HepG2 (cell line): ENCODE measurements around the gene ZNF302. TPM values are rescaled to one million over a fixed set of nuclear protein-coding genes. Genes with fewer than 3 reads are reported as not detected.

Experiments used
- ARID2 ChIP-seq: sonication (generic); formaldehyde crosslinking; IDR thresholded peaks from 2 replicates; pipeline ENCODE4 v1.8.1; 2022; ENCODE audit warnings: mild to moderate bottlenecking, missing genetic modification reagents, borderline replicate concordance
- ATF1 ChIP-seq: IDR thresholded peaks from 2 replicates; pipeline ENCODE4 v1.6.1; 2016; ENCODE audit warnings: mild to moderate bottlenecking, control low read depth
- RAD21 ChIP-seq: fragments of 450-650 bp; formaldehyde crosslinking; IDR thresholded peaks from 2 replicates; pipeline ENCODE4 v1.5.0; 2020; ENCODE audit warnings: mild to moderate bottlenecking
- RFX5 ChIP-seq: IDR thresholded peaks from 2 replicates; pipeline ENCODE4 v1.6.1; 2011; ENCODE audit warnings: low read depth, low read length, improper control_type of control experiment
- TCF7L2 ChIP-seq: IDR thresholded peaks from 2 replicates; pipeline ENCODE4 v1.6.1; 2011; ENCODE audit warnings: mild to moderate bottlenecking, low read depth, low read length, moderate library complexity
- TSC22D2 ChIP-seq: sonication (generic); formaldehyde crosslinking; IDR thresholded peaks from 2 replicates; pipeline ENCODE4 v1.5.1; 2020; ENCODE audit warnings: missing genetic modification reagents, mild to moderate bottlenecking, borderline replicate concordance
- ZNF224 ChIP-seq: sonication (generic); formaldehyde crosslinking; IDR thresholded peaks from 2 replicates; pipeline ENCODE4 v1.5.0; 2020; ENCODE audit warnings: mild to moderate bottlenecking, missing genetic modification reagents
- ZNF746 ChIP-seq: sonication (generic); formaldehyde crosslinking; IDR thresholded peaks from 2 replicates; pipeline ENCODE4 v1.8.0; 2022; ENCODE audit warnings: mild to moderate bottlenecking, missing genetic modification reagents
- polyA plus RNA-seq, 8 experiments: library from polyadenylated mRNA; depleted of rRNA in 3 of 8; stranded (reverse) in 7 of 8; unstranded in 1 of 8; fragments of >200 nt; fragmentation: Illumina TruSeq in 4 of 8; extraction: Trizol in 4 of 8; gene quantifications; 2 replicates each; pipeline versions ENCODE4 v1.2.1 to v1.2.3, GENCODE V29; 2011 to 2016; ENCODE audit warnings: low read depth in 4 of 8, missing spikeins in 1 of 8, mixed read lengths in 1 of 8; ENCODE audit not compliant: insufficient read depth in 1 of 8
- total RNA-seq, 5 experiments: library from RNA; depleted of rRNA; stranded (reverse); fragments of >200 nt; fragmentation: Illumina TruSeq; extraction: Trizol; gene quantifications; 2 replicates each; pipeline ENCODE4 v1.2.3, GENCODE V29; 2016; ENCODE audit warnings: low read depth in 1 of 5
- TF ChIP-seq, protein P1 (sequence below): sonication (generic); formaldehyde crosslinking; IDR thresholded peaks from 2 replicates; pipeline ENCODE4 v1.8.1; 2023; ENCODE audit warnings: missing genetic modification reagents, mild to moderate bottlenecking, borderline replicate concordance
- TF ChIP-seq, protein P2 (sequence below): IDR thresholded peaks from 2 replicates; pipeline ENCODE4 v1.6.1; 2016; ENCODE audit warnings: missing genetic modification reagents, missing compliant biosample characterization
- TF ChIP-seq, protein P3 (sequence below): IDR thresholded peaks from 2 replicates; pipeline ENCODE4 v1.6.1; 2016; ENCODE audit warnings: missing compliant biosample characterization, missing genetic modification reagents, borderline replicate concordance
- TF ChIP-seq, protein P4 (sequence below): sonication (generic); formaldehyde crosslinking; IDR thresholded peaks from 2 replicates; pipeline ENCODE4 v1.4.0; 2020; ENCODE audit warnings: mild to moderate bottlenecking, missing genetic modification reagents, borderline replicate concordance
- TF ChIP-seq, protein P5 (sequence below): sonication (generic); formaldehyde crosslinking; IDR thresholded peaks from one replicate; pipeline ENCODE4 v1.5.1; 2020; ENCODE audit warnings: mild to moderate bottlenecking, missing genetic modification reagents; ENCODE audit errors: not compliant biosample characterization
- TF ChIP-seq, protein P6 (sequence below): IDR thresholded peaks from 2 replicates; pipeline ENCODE4 v1.6.1; 2016

ZNF302 gene
- total and polyA plus RNA-seq, 2 of the 13 experiments (the other 11 are each of a cell fraction or from before 2014, with no cell fraction given) = not detected

DNA sequence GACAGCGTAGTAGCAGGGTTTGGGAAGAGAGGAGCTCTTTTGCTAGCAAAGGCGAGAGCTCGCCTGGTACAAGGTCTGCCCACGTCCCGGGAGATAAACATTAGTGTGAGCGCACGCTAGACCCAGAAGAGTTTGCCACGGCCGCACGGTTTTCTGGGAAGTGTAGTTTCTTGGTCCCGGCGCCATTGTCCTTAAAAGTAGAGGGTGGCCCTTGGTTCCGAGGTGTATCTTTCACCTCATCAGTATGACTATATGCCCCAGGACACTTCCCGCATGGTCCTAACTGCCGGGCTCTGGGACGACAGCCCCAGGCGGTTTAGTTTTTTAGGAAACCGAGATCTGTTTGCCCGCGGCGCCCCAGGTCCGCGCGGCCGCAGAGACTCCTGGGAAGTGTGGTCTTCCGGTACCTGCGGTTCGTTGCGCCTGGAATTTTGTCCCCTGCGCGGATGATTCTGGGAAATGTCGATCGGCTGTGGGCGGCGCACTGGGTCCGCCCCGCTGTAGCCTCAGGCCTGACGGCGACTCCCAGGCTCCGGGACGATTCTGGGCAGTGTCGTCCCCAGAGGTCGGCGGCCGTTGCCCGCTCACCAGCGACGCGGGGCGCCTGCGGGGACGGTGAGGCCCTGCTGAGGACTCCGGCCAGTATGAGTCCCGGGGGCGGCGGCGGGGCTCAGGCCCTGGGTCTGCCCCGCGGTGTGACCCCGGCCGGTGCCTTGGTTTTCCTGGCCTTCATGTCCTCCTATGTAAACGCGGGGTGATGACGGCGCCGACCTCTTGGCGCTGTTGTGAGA, 56.5 kb downstream of the ZNF302 start, which contains the start of gene ZNF181 (continued):
- TF ChIP-seq, protein P1, sequence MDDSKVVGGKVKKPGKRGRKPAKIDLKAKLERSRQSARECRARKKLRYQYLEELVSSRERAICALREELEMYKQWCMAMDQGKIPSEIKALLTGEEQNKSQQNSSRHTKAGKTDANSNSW (CRISPR knock-in tag) = no peak
- TF ChIP-seq TSC22D2 (CRISPR knock-in tag) (0 out of 2 replicates have a peak, but pooled peaks have one; percentile 82), ZNF746 (CRISPR knock-in tag) (0 out of 2 replicates have a peak, but pooled peaks have one; percentile 20), ATF1 (CRISPR knock-in tag) (no peak), RFX5 (no peak; the same call in 1 of the 2 replicates), ARID2 (CRISPR knock-in tag) (0 out of 2 replicates have a peak, but pooled peaks have one; percentile 40), ZNF224 (CRISPR knock-in tag) (no peak), RAD21 (CRISPR knock-in tag) (peak; percentile 48; the same call in 1 of the 2 replicates), TCF7L2 (no peak)
- TF ChIP-seq, protein P2, sequence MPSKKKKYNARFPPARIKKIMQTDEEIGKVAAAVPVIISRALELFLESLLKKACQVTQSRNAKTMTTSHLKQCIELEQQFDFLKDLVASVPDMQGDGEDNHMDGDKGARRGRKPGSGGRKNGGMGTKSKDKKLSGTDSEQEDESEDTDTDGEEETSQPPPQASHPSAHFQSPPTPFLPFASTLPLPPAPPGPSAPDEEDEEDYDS (CRISPR knock-in tag) = peak; percentile 22
- TF ChIP-seq, protein P3, sequence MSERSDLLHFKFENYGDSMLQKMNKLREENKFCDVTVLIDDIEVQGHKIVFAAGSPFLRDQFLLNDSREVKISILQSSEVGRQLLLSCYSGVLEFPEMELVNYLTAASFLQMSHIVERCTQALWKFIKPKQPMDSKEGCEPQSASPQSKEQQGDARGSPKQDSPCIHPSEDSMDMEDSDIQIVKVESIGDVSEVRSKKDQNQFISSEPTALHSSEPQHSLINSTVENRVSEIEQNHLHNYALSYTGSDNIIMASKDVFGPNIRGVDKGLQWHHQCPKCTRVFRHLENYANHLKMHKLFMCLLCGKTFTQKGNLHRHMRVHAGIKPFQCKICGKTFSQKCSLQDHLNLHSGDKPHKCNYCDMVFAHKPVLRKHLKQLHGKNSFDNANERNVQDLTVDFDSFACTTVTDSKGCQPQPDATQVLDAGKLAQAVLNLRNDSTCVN = 0 out of 2 replicates have a peak, but pooled peaks have one; percentile 24
- TF ChIP-seq, protein P4, sequence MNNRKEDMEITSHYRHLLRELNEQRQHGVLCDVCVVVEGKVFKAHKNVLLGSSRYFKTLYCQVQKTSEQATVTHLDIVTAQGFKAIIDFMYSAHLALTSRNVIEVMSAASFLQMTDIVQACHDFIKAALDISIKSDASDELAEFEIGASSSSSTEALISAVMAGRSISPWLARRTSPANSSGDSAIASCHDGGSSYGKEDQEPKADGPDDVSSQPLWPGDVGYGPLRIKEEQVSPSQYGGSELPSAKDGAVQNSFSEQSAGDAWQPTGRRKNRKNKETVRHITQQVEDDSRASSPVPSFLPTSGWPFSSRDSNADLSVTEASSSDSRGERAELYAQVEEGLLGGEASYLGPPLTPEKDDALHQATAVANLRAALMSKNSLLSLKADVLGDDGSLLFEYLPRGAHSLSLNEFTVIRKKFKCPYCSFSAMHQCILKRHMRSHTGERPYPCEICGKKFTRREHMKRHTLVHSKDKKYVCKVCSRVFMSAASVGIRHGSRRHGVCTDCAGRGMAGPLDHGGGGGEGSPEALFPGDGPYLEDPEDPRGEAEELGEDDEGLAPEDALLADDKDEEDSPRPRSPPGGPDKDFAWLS (CRISPR knock-in tag) = no peak
- TF ChIP-seq, protein P5, sequence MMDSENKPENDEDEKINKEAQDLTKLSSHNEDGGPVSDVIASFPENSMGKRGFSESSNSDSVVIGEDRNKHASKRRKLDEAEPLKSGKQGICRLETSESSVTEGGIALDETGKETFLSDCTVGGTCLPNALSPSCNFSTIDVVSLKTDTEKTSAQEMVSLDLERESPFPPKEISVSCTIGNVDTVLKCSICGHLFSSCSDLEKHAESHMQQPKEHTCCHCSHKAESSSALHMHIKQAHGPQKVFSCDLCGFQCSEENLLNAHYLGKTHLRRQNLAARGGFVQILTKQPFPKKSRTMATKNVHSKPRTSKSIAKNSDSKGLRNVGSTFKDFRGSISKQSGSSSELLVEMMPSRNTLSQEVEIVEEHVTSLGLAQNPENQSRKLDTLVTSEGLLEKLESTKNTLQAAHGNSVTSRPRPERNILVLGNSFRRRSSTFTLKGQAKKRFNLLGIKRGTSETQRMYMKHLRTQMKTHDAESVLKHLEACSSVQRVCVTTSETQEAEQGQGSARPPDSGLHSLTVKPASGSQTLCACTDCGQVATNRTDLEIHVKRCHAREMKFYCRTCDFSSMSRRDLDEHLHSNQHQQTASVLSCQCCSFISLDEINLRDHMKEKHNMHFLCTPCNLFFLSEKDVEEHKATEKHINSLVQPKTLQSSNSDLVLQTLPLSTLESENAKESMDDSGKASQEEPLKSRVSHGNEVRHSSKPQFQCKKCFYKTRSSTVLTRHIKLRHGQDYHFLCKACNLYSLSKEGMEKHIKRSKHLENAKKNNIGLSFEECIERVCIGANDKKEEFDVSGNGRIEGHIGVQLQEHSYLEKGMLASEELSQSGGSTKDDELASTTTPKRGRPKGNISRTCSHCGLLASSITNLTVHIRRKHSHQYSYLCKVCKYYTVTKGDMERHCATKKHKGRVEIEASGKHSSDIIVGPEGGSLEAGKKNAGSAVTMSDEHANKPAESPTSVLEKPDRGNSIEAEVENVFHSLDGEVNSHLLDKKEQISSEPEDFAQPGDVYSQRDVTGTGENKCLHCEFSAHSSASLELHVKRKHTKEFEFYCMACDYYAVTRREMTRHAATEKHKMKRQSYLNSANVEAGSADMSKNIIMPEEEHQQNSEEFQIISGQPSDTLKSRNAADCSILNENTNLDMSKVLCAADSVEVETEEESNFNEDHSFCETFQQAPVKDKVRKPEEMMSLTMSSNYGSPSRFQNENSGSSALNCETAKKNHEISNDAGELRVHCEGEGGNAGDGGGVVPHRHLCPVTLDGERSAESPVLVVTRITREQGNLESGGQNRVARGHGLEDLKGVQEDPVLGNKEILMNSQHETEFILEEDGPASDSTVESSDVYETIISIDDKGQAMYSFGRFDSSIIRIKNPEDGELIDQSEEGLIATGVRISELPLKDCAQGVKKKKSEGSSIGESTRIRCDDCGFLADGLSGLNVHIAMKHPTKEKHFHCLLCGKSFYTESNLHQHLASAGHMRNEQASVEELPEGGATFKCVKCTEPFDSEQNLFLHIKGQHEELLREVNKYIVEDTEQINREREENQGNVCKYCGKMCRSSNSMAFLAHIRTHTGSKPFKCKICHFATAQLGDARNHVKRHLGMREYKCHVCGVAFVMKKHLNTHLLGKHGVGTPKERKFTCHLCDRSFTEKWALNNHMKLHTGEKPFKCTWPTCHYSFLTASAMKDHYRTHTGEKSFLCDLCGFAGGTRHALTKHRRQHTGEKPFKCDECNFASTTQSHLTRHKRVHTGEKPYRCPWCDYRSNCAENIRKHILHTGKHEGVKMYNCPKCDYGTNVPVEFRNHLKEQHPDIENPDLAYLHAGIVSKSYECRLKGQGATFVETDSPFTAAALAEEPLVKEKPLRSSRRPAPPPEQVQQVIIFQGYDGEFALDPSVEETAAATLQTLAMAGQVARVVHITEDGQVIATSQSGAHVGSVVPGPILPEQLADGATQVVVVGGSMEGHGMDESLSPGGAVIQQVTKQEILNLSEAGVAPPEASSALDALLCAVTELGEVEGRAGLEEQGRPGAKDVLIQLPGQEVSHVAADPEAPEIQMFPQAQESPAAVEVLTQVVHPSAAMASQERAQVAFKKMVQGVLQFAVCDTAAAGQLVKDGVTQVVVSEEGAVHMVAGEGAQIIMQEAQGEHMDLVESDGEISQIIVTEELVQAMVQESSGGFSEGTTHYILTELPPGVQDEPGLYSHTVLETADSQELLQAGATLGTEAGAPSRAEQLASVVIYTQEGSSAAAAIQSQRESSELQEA (CRISPR knock-in tag) = peak; percentile 49
- TF ChIP-seq, protein P6, sequence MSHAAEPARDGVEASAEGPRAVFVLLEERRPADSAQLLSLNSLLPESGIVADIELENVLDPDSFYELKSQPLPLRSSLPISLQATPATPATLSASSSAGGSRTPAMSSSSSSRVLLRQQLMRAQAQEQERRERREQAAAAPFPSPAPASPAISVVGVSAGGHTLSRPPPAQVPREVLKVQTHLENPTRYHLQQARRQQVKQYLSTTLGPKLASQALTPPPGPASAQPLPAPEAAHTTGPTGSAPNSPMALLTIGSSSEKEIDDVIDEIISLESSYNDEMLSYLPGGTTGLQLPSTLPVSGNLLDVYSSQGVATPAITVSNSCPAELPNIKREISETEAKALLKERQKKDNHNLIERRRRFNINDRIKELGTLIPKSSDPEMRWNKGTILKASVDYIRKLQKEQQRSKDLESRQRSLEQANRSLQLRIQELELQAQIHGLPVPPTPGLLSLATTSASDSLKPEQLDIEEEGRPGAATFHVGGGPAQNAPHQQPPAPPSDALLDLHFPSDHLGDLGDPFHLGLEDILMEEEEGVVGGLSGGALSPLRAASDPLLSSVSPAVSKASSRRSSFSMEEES (CRISPR knock-in tag) = peak; percentile 36; the same call in 1 of the 2 replicates
